ENCODE measurements around the gene TMPRSS4. TPM values are rescaled to one million over a fixed set of nuclear protein-coding genes. Genes with fewer than 3 reads are reported as not detected.

The TMPRSS4 gene
- total RNA-seq, 1 donor from 2014 or later, result 16.8 TPM

GRCh38 chr11:118144301-118145268 lies 67.7 kb downstream of the TMPRSS4 start:
- no peak for TF ChIP-seq CTCF (IDR thresholded peaks at IDR 0.05; ENCODE audit: insufficient read depth, low read length, poor library complexity, severe bottlenecking)
- no peak for DNase-seq (ENCODE audit: low read depth)
- Histone ChIP-seq H3K36me3 (ENCODE audit: control insufficient read depth, insufficient read depth, low read length) (no peaks in the 10 kb centered on the region), H3K4me3 (ENCODE audit: low read depth, low read length) (no peak overlapping the region), H3K27me3 (ENCODE audit: control insufficient read depth, insufficient read depth, low read length) (peaks cover 59% of the 10 kb centered on the region)

GRCh38 chr11:118145285-118146227 lies 68.7 kb downstream of the TMPRSS4 start:
- TF ChIP-seq CTCF (IDR thresholded peaks at IDR 0.05; ENCODE audit: insufficient read depth, low read length, poor library complexity, severe bottlenecking), result peak; percentile 91
- peaks cover 68% of the 10 kb centered on the region for H3K27me3 ChIP-seq (ENCODE audit: control insufficient read depth, insufficient read depth, low read length)
- peak; percentile 19 for DNase-seq (ENCODE audit: low read depth)
- H3K36me3 ChIP-seq (ENCODE audit: control insufficient read depth, insufficient read depth, low read length), result no peaks in the 10 kb centered on the region
- H3K4me3 ChIP-seq (ENCODE audit: low read depth, low read length), result peak overlapping the region; percentile 56

GRCh38 chr11:118146554-118146953 lies 69.7 kb downstream of the TMPRSS4 start:
- H3K36me3 ChIP-seq (ENCODE audit: control insufficient read depth, insufficient read depth, low read length), result no peaks in the 10 kb centered on the region
- no peak overlapping the region for H3K4me3 ChIP-seq (ENCODE audit: low read depth, low read length)
- no peak for TF ChIP-seq CTCF (IDR thresholded peaks at IDR 0.05; ENCODE audit: insufficient read depth, low read length, poor library complexity, severe bottlenecking)
- peaks cover 74% of the 10 kb centered on the region for H3K27me3 ChIP-seq (ENCODE audit: control insufficient read depth, insufficient read depth, low read length)
- DNase-seq (ENCODE audit: low read depth), result no peak

DNA sequence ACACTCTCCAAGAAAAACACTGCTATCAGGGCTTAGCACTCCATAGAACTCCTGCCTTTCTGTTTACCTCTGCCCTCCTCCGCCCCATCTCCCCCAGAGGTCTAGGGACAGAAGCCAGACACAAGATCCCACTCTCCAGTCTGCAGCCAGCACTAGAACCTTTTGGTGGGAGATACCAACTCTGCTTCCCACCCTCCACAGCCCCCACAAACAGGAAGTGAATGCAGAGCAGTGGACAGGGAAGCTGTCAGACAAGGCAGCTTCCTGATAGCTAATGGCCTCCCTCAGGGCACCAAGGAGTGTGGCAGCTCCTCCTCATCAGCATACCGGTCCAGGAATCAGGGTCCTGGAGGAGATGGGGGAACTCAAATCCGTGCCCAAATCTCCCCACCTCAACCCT lies 70.6 kb downstream of the TMPRSS4 start:
- TF ChIP-seq CTCF (IDR thresholded peaks at IDR 0.05; ENCODE audit: insufficient read depth, low read length, poor library complexity, severe bottlenecking), result no peak
- H3K4me3 ChIP-seq (ENCODE audit: low read depth, low read length), result no peak overlapping the region
- no peaks in the 10 kb centered on the region for H3K36me3 ChIP-seq (ENCODE audit: control insufficient read depth, insufficient read depth, low read length)
- H3K27me3 ChIP-seq (ENCODE audit: control insufficient read depth, insufficient read depth, low read length), result peaks cover 82% of the 10 kb centered on the region
- no peak for DNase-seq (ENCODE audit: low read depth)

DNA sequence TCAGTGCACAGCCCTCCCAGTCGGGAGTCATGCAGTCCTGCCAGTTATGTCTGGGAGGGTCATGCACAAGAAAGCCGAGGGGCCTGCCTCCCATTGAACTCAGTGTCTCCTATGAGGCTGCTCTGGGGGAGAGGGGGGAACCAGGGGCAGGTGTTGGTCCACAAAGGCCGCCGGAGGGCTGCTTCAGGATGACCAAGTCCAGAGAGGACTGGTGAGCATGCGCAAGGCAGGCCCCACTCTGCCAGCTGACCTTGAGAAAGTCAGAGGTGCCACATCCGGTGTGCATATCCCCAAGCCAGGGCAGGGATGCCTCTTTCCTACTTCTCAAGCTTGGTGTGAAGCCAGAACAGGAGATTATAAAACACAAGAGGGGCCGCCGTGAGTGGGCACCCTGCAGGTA lies 71.4 kb downstream of the TMPRSS4 start:
- H3K27me3 ChIP-seq (ENCODE audit: control insufficient read depth, insufficient read depth, low read length), result peaks cover 84% of the 10 kb centered on the region
- TF ChIP-seq CTCF (IDR thresholded peaks at IDR 0.05; ENCODE audit: insufficient read depth, low read length, poor library complexity, severe bottlenecking), result no peak
- DNase-seq (ENCODE audit: low read depth), result no peak
- H3K36me3 ChIP-seq (ENCODE audit: control insufficient read depth, insufficient read depth, low read length), result no peaks in the 10 kb centered on the region
- no peak overlapping the region for H3K4me3 ChIP-seq (ENCODE audit: low read depth, low read length)
